GM12872 (cell line): Measurements from ENCODE around the gene XRCC3.

Experiments used
- TF ChIP-seq, protein P1 (sequence below): IDR thresholded peaks from 3 replicates; pipeline ENCODE4 v1.5.1; 2011; ENCODE audit warnings: low read depth, mild to moderate bottlenecking, low read length, moderate library complexity; ENCODE audit not compliant: insufficient read depth

The XRCC3 gene

DNA sequence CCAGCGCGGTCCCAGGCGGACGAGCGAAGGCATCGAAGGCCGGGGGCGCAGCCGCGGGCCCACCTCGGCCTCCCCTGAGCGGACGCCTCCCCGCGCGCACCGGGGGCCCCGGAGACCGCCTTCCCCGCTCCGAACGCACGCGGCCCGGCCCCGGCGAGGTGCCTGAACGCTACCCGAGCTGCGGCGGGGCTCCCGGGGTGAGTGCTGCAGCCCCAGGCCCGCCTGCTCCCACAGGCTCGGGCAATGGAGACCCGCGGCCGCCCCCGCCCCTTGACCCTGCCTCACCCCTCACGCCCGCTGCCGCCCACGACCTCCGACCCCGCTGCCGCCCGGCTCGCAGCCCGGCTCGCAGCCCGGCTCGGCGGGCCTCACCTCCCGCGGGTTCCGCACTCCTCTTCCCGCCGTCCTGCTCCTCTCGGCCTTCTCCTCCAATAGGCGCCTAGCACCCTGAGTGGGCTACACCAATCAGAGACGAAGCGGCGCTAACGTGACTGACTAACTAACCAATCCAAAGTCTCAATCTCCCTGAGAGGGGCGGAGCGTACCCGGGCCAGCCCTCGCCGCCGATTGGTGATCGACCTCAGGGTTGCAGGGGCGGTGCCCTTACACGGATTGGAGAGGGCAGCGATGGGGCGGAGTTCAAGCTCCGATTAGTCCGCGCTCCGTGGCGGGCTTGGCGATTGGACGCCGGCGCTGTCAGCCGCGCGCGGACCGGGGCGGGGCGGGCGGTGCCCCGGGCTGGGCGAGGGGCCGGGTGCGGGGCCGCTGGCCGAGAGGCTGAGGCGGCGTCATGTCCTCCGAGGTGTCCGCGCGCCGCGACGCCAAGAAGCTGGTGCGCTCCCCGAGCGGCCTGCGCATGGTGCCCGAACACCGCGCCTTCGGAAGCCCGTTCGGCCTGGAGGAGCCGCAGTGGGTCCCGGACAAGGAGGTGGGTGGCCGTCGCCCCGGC lies at the start of gene XRCC3, which contains the start of gene ZFYVE21:
TSS of gene XRCC3 (minus strand) at position 400 of the 949 bp plus-strand sequence. CDS start 4,364 bp downstream, outside the sequence.
TSS of gene ZFYVE21 (plus strand) at position 759 of the 949 bp plus-strand sequence. CDS start at position 791, 32 bp downstream.
- TF ChIP-seq, protein P1, sequence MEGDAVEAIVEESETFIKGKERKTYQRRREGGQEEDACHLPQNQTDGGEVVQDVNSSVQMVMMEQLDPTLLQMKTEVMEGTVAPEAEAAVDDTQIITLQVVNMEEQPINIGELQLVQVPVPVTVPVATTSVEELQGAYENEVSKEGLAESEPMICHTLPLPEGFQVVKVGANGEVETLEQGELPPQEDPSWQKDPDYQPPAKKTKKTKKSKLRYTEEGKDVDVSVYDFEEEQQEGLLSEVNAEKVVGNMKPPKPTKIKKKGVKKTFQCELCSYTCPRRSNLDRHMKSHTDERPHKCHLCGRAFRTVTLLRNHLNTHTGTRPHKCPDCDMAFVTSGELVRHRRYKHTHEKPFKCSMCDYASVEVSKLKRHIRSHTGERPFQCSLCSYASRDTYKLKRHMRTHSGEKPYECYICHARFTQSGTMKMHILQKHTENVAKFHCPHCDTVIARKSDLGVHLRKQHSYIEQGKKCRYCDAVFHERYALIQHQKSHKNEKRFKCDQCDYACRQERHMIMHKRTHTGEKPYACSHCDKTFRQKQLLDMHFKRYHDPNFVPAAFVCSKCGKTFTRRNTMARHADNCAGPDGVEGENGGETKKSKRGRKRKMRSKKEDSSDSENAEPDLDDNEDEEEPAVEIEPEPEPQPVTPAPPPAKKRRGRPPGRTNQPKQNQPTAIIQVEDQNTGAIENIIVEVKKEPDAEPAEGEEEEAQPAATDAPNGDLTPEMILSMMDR: no peak

GRCh38 chr14:103763730-103764488 lies 48.7 kb upstream of the XRCC3 start:
- TF ChIP-seq, protein P1: no peak

GRCh38 chr14:103762541-103762940 lies 47.3 kb upstream of the XRCC3 start:
- TF ChIP-seq, protein P1: no peak

DNA sequence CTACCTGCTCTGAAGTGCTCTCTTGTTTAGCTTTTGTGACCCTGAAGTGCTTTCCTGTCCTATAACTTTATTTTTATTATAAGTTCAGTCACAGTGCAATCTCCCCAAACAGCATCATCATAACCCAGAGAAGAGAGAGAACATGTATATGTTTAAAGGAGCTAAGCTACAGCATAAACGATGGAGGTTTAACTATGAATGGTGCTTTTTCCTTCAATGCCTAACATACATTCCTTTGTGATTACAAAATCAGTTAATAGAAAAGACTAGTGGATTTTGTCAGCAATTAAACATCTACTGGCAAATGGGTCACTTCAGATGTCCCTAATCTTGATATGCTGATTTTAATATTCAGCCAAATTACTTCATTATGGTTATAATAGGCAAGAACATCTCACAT lies 46.8 kb upstream of the XRCC3 start:
- TF ChIP-seq, protein P1: no peak

- TF ChIP-seq, protein P1: no peak
These were observed 43.0 kb upstream of the XRCC3 start for GRCh38 chr14:103758059-103758776.

DNA sequence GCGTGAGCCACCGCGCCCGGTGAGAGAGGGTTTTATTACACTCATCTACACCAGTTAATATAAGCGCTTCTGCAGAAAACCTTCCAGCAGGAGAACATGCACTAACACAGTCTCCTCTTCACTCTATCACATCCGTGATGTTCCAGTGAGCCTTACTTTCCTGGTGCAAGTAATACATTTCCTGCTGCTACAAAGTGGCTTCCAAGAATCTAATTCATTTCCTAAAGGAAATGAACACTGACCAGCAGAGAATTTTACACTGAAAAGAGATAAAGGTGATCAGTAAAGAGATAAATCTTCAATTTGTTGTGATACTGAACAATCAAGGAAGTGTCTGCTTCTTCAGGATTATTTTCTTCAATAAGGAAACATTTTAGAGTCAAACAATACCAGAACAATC lies 39.8 kb upstream of the XRCC3 start:
- TF ChIP-seq, protein P1: no peak
